Eye (tissue), 1 donor: Measurements from ENCODE around the gene CATSPERZ.
A peak's percentile ranks its signal among the peaks of the same experiment; 100 is the strongest.

Experiments used
- DNase-seq: peaks from one replicate; pipeline ENCODE4 v3.0.0-alpha.2; 2015

CATSPERZ gene

DNA sequence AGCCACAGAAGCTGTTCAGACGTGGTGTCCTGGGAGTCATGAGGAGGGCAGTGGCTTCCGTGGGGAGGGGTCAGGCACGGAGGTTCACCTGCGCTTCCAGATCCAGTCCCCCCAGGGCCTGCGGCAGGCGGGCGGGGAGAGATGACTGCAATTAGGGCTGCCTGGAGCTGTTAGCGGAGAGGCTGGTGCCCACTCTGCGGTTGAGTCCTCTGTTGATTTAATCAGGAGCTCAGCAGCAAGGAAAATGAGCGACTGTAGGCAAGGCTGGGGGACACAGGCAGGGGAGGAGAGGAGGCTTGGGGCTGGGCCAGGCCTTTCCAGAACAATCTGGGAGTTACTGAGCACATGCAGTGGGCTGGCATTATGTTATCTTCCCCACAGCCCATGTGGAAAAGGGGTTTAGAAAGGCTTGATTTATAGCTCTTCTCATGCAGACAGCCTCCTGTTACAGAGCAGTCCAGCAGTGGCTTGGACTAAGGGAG, 35.7 kb upstream of the CATSPERZ start:
- DNase-seq = peak; percentile 29

DNA sequence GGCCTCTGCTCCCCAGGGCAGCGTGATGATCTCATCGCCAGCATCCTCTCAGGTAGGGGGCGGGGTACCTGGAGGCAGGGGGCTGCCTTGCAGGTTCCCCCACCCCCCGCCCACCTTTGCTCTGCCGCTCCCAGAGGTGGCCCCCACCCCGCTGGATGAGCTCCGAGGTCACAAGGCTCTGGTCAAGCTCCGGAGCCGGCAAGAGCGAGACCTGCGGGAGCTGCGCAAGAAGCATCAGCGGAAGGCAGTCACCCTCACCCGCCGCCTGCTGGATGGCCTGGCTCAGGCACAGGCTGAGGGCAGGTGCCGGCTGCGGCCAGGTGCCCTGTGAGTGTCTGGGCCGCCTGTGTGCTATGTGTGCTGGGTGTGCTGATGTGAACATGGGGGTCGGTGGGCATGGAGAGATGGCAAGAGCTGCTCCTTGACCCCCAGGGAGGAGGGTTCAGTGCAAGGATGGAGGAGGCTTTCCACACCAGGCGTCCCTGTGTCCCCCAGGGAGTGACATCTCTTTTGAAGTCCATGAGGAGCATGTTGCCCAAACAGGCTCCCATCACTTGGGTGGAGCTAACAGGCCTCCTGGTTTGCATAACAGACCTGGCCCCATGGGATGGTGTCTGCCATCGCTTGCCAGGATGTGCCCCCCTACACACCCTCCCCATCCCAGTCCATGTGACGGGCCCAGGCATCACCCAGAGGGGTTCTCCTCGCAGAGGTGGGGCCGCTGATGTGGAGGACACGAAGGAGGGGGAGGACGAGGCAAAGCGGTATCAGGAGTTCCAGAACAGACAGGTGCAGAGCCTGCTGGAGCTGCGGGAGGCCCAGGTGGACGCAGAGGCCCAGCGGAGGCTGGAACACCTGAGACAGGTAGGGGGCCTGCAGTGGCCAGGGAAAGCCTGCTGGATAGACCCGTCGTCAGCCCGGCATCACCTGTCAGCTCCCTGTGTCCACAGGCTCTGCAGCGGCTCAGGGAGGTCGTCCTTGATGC, 34.7 kb upstream of the CATSPERZ start:
- DNase-seq = no peak

DNA sequence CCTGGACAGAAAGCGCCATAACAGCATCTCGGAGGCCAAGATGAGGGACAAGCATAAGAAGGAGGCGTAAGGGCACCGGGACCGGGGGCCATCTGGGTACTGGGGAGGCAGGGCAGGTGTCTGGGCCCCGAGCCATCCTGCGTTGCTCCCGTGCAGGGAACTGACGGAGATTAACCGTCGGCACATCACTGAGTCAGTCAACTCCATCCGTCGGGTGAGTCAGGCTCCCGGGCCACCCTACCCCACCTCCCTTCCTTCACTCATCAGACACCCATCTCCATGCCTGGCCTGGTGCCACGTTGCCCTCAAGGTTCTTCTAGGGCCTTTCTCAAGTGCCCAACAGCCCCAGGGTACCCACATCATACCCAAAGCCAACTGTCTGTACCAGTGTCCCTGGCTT, 33.8 kb upstream of the CATSPERZ start:
- DNase-seq = no peak

DNA sequence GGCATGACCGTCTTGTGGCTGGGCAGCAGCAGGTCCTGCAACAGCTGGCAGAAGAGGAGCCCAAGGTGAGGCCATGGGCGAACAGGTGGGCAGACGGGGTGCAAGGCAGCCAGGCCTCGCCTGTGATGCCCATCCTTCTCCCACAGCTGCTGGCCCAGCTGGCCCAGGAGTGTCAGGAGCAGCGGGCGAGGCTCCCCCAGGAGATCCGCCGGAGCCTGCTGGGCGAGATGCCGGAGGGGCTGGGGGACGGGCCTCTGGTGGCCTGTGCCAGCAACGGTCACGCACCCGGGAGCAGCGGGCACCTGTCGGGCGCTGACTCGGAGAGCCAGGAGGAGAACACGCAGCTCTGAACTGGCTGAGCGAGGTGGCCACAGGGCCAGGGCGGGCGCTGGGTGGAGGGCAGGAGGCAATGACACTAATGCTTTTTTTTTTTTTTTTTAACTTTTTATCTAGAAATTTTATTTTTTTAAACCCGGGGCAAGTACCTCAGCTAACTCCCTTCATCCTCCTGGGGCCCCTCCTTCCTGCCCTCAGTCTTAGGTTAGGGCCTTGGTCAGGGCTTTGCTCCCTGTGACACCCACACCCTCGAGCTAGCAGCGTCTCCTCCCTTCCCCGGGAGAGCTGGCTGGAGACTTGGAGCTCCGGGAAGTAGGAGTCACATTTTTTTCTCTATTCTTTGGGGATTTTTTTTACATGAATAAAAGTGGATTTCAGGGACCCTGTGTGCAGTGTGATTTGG, 32.8 kb upstream of the CATSPERZ start:
- DNase-seq = no peak

DNA sequence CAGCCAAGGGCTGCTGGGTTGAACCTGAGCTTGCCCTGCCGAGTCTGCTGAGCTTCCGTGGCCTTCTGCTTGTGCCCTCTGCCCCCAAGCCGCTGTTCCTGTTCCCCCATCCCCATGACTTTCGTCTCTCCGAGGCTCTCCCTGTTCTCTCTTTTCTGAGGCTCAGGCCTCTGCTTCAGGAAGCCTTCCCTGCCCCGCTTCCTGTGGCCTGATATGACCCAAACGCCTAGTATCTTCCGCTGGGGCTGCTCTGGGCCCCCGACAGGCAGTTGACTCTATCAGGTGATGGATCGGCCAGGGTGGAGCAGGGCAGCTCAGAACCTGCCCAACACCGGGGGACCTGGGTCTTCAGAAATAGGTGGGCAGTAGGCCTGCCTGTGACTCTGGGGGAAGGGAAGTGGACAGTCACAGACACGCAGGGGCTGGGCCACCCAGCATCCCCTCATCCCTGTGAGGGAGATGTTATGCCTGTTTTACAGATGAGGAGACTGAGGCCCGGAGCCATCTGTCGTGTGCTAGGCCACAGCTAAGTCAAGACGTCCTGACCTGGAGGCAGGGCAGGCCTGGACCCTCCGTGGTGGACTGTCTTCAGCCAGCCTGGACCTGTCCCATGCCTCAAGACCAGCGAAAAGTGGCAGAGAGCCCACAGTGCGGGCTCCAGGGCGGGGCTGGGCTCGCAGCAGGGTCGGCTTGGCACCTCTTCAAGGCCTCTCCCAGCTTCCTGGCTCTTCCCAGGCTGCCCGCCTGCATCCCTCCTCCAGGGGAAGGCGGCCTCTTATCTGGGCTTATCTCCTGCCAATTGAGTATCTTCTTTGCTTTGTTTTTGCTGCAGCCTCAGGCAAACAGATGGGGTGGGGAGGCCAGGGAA, 31.9 kb upstream of the CATSPERZ start:
- peak; percentile 38 for DNase-seq

DNA sequence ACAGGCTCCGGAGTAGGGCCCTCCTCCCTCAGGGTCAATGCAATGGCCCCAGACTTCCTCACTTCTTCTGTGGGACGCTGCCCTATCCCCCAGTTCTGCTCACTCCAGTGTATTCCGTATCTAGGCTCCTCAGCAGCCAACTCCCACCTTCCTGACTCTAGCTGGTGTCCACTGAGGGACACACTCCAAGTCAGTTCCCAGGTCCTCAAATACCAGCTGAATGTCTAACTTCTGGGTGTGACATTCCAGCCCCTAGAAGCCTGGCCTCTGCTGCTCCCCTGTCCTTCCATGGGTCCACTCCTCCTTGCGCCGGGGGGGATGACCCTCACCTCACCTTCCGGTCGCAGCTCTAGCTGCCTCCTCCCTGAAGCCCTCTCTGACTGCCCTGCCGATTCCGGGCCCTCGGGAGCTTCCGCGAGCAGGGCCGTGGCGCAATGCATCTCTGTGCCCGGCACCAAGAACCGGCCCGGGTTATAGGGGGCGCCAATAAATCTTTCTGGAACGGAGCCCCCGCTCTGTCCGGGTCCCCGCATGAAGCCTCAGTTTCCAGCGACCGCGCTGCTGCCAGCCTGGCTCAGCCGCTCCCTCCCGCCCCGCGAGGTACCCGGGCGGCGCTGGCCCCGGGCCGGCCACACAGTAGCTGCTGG, 31.1 kb upstream of the CATSPERZ start:
- peak; percentile 75 for DNase-seq

DNA sequence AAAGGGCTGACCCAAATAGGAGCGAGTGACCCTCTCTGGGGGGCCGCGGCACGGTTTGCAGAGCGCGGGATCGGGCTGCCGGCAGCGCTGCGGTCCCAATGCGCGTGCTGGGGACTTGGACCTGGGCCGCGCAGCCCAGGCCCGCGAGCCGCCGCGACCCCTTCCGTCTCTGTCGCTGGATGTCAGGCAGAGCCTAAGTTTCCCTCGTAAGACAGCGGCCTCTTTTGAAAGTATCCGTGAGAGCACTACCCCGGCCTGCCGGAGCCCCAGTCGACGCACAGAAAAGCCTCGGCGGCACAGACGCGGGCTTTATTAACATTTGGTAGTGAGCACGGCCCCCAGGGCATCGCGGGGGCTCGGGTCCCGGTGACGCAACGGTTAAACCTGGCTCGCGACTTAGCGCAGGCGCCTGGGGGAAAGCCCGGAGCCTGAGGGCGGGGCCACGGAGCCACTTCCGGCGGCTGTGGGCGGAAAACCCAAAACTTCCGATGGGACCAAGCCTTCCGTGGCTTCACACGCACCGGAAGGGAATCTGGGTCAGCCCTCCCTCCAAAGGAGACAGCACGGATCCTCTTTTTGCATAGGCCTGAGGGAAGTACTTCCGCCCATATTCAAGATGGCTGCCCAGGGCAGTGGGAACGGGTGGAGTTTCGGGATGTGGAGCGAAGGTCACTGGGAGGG, 30.5 kb upstream of the CATSPERZ start:
- DNase-seq = peak; percentile 100

DNA sequence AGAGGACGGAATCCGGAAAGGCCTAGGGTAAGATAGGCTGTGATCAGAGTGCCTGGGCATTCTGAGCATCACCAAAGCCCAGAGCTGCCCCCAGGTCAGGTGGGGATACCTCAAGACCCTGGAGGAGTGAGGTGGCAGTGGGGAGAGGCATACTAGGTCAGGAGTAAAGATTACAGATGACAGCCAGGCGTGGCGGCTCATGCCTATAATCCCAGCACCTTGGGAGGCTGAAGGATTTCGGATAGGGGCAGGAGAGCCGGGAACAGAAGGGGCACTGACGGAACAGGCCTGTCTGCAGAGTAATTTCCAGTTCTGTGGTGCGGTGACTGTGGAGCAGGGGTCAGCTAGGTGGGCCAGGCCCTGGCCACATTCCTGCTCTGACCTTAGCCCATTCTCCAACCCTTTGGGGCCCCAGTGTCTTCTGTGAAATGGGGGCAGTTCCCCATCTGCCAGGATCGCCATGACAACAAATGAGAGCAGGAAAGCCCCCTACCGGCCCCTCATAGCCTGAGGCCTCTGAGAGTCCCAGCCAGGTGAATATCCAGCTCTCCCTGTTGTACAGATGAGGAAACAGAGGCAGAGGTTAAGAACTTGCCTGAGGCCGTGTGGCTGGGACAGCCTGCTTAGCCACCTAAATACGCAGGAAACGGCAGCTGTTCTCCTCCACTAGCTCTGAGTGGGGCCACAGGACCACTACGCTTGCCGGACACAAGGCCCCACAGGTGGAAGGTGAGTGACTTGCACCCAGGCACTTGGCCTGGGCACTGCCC, 24.9 kb upstream of the CATSPERZ start:
- DNase-seq = no peak

DNA sequence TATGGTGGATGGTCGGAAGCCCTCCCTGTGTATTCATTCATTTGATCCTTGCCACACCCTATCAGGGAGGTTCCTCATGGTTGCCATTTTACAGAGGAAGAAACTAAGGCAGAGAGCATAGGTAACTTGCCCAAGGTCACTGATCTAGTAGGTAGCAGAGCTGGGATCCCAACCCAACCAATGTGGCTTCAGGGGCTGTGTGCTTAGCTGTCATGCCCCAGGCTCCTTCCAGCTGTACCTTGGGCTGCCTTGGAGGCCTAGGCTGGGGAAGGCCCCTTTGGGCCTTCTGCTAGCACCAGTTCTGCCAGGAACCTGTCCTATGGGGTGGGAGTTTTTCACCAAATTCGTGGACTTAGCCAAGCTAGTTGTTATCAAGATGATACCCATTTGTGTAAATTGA, 24.3 kb upstream of the CATSPERZ start:
- DNase-seq = no peak

DNA sequence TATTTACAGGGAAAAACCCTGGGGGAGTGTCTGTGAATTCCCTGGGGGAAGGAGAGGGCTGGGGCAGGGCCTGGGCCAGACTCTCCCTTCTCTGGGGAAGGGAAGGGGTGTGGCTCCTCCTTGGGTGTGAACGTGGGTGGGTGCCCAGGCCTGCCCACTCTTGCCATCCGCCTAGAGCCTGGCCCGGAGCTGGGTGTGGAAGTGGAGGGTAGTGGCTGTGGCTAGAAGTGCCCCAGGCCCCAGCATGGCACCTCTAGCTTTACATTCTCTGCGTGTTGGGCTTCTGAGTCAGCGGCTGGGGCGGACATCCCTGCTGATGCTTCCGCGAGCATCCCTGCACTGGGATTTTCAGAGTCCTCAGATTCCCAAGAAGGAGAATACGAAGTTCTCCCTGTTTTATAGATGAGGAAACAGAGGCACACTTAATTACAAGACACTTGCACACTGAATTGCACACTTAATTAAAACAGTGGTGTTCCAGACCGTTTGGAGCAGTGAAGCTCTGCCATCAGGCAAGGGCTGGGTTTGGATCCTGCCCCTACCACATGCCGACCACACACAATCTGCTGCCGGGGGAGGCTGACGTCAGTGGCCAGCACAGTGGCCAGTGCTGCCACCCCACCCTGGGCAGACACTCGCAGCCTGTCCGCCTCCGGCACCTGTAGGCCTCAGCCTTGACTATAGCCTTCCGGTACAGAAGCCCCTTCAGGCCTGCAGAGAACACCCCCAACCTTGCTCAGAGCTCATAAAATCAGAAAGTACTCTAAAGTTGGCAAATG, 23.3 kb upstream of the CATSPERZ start:
- no peak for DNase-seq

DNA sequence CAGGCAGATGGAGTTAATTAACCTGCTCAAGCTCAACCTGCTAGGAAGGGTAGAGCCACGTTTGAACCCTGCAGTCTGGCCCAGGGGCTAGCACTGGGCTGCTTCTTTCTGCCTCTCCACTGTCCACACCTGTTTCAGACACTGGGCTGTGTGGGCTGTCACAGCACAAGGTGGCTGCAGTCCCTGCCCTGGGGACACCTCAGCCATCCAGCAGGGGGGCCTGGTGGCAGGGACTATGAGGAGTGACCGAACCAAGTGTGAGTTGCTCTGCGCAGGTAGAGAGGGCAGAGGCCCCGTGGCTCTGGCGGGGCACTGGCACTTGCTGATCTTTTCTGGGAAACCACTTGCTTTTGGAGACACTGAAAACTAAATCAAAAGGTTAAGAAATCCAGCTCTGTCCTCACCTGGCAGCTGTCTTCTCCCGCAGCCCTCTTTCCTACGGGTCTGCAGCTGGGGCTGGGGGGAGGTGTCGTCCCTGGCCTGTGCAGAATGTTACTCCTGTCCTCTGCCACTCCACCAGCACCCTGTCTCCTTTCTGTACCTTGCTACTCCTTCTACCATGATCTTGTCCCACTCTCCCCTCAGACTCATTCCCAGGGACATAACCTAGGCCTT, 21.5 kb upstream of the CATSPERZ start:
- DNase-seq = no peak

DNA sequence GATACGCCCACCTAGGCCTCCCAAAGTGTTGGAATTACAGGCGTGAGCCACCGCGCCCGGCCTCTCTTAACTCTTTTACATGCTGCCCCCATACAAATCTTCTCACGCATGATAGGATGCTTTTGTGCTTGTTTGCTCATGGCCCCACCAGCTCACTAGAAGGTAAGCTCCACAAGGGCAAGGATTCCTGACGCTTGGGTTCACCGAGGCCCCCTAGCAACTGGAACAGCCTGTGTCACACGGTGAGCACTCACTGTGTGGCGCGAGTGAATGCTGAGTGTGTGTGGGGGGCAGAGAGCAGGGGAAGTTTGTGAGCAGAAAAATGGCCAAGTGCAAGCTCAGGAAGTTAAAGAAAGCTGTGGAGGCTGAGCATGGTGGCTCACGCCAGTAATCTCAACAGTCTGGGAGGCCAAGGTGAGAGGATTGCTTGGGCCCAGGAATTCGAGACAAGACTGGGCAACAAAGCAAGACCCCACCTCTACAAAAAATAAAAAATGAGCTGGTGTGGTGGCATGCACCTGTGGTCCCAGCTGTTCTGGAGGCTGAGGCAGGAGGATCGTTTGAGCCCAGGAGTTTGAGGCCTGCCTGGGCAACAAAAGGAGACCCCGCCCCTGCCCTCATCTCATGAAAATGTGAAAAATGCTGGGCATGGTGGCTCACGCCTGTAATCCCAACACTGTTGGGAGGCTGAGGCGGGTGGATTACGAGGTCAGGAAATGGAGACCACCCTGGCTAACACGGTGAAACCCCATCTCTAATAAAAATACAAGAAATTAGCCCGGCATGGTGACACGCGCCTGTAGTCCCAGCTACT, 18.0 kb upstream of the CATSPERZ start:
- DNase-seq = no peak

DNA sequence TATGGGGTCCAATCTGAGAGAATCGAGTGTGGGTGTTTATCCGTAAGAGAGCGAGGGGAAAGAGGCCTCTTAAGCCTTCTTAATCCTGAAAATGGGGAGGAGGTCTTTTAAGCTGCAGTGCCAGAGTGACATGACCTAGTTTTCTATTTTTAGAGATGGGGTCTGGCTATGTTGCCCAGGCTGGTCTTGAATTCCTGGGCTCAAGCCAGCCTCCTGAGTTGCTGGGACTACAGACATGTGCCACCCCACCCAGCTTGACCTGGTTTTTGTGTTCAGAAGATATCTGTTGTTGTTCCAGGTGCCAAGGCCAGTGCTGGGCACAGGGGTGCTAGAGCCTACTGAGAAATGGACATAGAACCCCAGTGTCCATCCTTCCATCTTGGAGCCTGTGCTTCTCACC, 17.1 kb upstream of the CATSPERZ start:
- no peak for DNase-seq

DNA sequence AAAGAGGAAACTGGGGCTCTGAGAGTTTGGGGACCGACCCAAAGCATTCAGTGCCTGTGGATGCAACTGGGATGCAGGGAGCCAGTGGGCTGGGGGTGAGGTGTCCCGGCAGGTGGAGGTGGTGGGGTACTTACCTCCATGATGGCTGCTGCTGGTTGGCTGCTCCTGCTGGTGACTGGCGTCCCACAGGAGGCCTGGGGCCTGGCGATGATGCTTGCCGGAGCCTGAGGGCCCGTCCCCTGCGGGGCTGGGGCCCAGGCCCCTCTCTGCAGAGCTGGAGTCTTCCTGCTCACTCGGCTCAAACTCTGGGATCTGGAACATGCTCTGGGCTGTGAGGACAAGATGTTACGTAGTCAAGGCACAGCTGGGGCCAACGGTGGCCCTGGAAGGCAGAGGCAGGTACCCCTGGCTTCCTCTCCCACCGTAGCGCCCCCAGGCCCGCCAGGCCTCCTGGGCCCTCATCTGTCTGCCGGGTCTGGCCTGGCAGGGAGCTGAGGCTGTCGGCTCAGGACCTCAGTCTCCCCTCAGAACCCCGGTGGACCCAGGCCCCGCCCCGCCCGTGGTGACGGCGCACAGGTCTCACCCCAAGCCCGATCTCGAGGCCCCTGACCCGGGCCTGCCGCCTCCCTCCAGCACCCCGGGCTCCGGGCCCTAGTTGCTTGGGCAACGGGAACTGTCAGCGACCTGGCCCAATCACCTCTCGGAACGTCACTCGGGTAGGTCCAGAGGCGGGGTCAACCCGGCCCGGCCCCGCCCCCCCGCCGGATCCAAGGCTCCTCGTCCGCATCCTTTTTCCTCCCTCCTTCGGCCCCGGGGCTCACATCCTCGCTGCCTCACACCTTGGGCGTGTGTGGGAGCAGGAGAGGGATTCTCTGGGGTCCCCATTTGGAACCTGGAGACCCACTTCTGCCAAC, 15.9 kb upstream of the CATSPERZ start, which contains the start of gene BAD:
TSS of gene BAD (minus strand) at position 618 of the 914 bp plus-strand sequence. CDS start at position 321, 297 bp downstream.
- peak; percentile 97 for DNase-seq

DNA sequence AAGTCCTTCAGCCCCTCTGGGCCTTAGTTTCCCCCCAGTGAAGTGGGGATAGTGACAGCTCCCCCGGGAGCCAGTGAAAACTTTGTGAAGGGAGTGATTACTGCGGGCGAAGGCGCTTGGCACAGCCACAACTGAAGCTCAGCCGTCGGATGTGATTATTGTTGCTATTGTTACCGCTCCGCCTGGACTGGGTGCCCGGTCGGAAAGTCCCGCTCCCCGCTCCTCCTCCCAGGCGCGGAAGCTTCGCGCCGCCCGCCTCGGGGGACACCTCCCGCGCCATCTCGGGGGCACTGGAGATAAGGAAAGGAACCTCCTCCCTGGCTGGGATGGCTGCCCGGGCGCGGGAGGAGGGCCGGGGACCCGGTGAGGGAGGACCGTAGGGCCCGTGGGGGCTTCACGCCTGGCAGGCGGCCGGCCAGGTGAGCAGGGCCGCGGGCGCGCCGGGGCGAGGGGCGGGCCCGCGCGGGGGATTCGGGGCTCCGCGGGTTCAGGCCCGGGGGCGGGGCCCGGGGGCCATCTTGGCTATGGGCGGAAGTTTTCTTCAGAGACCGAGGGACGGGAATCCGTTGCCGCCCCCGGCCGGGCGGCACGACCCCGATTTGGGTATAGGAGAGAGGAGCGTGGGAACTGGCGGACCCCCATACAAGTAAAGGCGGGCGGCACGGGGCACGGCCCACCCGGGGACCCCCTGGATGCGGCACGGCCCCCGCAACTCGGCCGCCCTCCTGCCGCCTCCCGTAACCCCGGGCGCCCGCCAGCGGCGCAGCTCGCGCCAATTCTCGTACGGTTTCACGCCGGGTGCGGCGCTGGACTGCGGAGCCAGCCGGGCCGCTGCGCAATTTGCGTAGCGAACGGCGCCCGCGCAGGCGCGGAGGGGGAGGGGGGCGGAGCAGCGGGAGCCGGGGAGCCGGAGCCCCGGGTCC, 14.9 kb upstream of the CATSPERZ start, which contains the start of gene GPR137:
TSS of gene GPR137 (plus strand) at position 887 of the 923 bp plus-strand sequence. CDS start 677 bp downstream, outside the sequence.
- DNase-seq = peak; percentile 96
